GM12892 (cell line): Measurements from ENCODE around the gene GREB1L.
"Not testable (repeated sequence)": the region's sequence is repeated elsewhere in the genome, so short reads cannot be mapped to it uniquely, and the experiment has no call there.

ENCODE experiments used
- DNase-seq: peaks from one replicate; pipeline ENCODE4 v3.0.0; 2011; ENCODE audit not compliant: insufficient read length
- FAIRE-seq: peaks from 2 replicates; lab custom pipeline; 2011; peaks lifted over from hg19 to GRCh38; lab: Jason Lieb, UNC
- POLR2A ChIP-seq: IDR thresholded peaks from 2 replicates; pipeline ENCODE4 v1.6.1; 2011; ENCODE audit warnings: low read depth, low read length, control low read depth
- POLR2AphosphoS5 ChIP-seq: IDR thresholded peaks from 2 replicates; pipeline ENCODE4 v1.6.1; 2011; ENCODE audit warnings: low read depth, low read length, control low read depth
- TAF1 ChIP-seq: IDR thresholded peaks from 2 replicates; pipeline ENCODE4 v1.6.1; 2011; ENCODE audit warnings: low read depth, mild to moderate bottlenecking, control low read depth, low read length, borderline replicate concordance

Gene GREB1L

GRCh38 chr18:21359746-21360145, 117.7 kb downstream of the GREB1L start:
- FAIRE-seq (no peak), DNase-seq (no peak)
- TF ChIP-seq POLR2A = no peak
- no peak for TF ChIP-seq POLR2AphosphoS5
- TF ChIP-seq TAF1 = no peak

GRCh38 chr18:21361307-21361880, 119.4 kb downstream of the GREB1L start:
- DNase-seq (no peak), FAIRE-seq (no peak)
- TF ChIP-seq POLR2A = no peak
- TF ChIP-seq TAF1 = no peak
- TF ChIP-seq POLR2AphosphoS5 = no peak

- DNase-seq (no peak), FAIRE-seq (no peak)
- TF ChIP-seq POLR2AphosphoS5 (no peak), TAF1 (no peak), POLR2A (no peak)
Observed at GRCh38 chr18:21362831-21363230, 120.8 kb downstream of the GREB1L start.

- FAIRE-seq = no peak
- TF ChIP-seq POLR2A = no peak
- no peak for TF ChIP-seq TAF1
- no peak for TF ChIP-seq POLR2AphosphoS5
- DNase-seq = no peak
Observed at GRCh38 chr18:21363348-21363747, 121.3 kb downstream of the GREB1L start.

- TF ChIP-seq POLR2AphosphoS5 (no peak), POLR2A (no peak), TAF1 (no peak)
- FAIRE-seq (no peak), DNase-seq (no peak)
Observed at GRCh38 chr18:21364471-21364870, 122.4 kb downstream of the GREB1L start.

- DNase-seq (no peak), FAIRE-seq (no peak)
- TF ChIP-seq POLR2A (no peak), POLR2AphosphoS5 (no peak), TAF1 (no peak)
Observed at GRCh38 chr18:21366896-21367295, 124.9 kb downstream of the GREB1L start.

GRCh38 chr18:21369146-21369545, 127.1 kb downstream of the GREB1L start:
- FAIRE-seq = no peak
- TF ChIP-seq POLR2AphosphoS5 = no peak
- no peak for TF ChIP-seq TAF1
- no peak for TF ChIP-seq POLR2A
- DNase-seq = no peak

- DNase-seq, FAIRE-seq: not testable (repeated sequence)
Observed at GRCh38 chr18:21369597-21369996, 127.6 kb downstream of the GREB1L start.

GRCh38 chr18:21383031-21383430, 141.0 kb downstream of the GREB1L start:
- DNase-seq (no peak), FAIRE-seq (no peak)
- TF ChIP-seq POLR2AphosphoS5 (no peak), TAF1 (no peak), POLR2A (no peak)

- no peak for FAIRE-seq
- TF ChIP-seq POLR2A (no peak), POLR2AphosphoS5 (no peak), TAF1 (no peak)
- DNase-seq = no peak
Observed at GRCh38 chr18:21386523-21387240, 144.7 kb downstream of the GREB1L start.

GRCh38 chr18:21387886-21388285, 145.9 kb downstream of the GREB1L start:
- TF ChIP-seq TAF1 (no peak), POLR2AphosphoS5 (no peak), POLR2A (no peak)
- FAIRE-seq = no peak
- DNase-seq = no peak

- DNase-seq = no peak
- FAIRE-seq = no peak
- TF ChIP-seq TAF1 = no peak
- TF ChIP-seq POLR2A = no peak
- no peak for TF ChIP-seq POLR2AphosphoS5
Observed at GRCh38 chr18:21389283-21389682, 147.3 kb downstream of the GREB1L start.

- TF ChIP-seq TAF1 = no peak
- TF ChIP-seq POLR2A = no peak
- TF ChIP-seq POLR2AphosphoS5 = no peak
- FAIRE-seq = no peak
- no peak for DNase-seq
Observed at GRCh38 chr18:21389903-21390302, 147.9 kb downstream of the GREB1L start.
